ENCODE data around the gene TNFAIP2. TPM values are rescaled to one million over a fixed set of nuclear protein-coding genes. Genes with fewer than 3 reads are reported as not detected.

The TNFAIP2 gene
- total RNA-seq, 1 donor from 2014 or later, result 21.9 TPM

DNA sequence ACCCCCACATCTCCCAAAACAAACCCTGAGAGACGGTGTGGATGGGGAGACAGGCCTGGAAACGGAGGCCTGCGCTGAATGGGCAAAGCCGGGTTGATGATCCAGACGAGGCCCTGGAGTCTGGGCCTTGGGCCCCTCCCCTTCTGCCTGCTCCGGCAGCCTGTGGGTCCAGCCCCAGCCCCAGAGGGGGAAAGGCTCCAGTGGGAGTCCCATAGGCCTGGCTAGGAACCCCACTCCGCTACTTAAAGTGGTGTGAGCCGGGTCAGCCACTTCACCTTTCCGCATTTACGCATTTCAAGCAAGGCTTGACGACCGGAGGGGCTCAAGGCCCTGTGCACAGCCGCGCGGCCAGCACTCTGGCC, 695 bp upstream of the TNFAIP2 start:
- peak overlapping the region; percentile 51 to 69 (median 59) for H3K9ac ChIP-seq (ENCODE audit: low read depth in 1 of 3, low read length in 3 of 3)
- H3K27me3 ChIP-seq (ENCODE audit: control insufficient read depth in 3 of 3, insufficient read depth in 3 of 3, low read length in 3 of 3), result no peaks in the 10 kb centered on the region
- peak overlapping the region; percentile 88 for H3K27ac ChIP-seq (ENCODE audit: low read depth, low read length)
- peak overlapping the region; percentile 43 to 77 (median 46) for H3K4me3 ChIP-seq (ENCODE audit: low read length in 3 of 3)
- H3K4me1 ChIP-seq (ENCODE audit: control insufficient read depth in 3 of 3, insufficient read depth in 3 of 3, low read length in 3 of 3), result peaks cover 71 to 73% (median 72%) of the 10 kb centered on the region in 3 donors
- H3K36me3 ChIP-seq (ENCODE audit: control insufficient read depth in 3 of 3, insufficient read depth in 3 of 3, low read length in 3 of 3), result no peaks in the 10 kb centered on the region
- no peaks in the 10 kb centered on the region for H3K9me3 ChIP-seq (ENCODE audit: control insufficient read depth in 3 of 3, low read length in 3 of 3)

DNA sequence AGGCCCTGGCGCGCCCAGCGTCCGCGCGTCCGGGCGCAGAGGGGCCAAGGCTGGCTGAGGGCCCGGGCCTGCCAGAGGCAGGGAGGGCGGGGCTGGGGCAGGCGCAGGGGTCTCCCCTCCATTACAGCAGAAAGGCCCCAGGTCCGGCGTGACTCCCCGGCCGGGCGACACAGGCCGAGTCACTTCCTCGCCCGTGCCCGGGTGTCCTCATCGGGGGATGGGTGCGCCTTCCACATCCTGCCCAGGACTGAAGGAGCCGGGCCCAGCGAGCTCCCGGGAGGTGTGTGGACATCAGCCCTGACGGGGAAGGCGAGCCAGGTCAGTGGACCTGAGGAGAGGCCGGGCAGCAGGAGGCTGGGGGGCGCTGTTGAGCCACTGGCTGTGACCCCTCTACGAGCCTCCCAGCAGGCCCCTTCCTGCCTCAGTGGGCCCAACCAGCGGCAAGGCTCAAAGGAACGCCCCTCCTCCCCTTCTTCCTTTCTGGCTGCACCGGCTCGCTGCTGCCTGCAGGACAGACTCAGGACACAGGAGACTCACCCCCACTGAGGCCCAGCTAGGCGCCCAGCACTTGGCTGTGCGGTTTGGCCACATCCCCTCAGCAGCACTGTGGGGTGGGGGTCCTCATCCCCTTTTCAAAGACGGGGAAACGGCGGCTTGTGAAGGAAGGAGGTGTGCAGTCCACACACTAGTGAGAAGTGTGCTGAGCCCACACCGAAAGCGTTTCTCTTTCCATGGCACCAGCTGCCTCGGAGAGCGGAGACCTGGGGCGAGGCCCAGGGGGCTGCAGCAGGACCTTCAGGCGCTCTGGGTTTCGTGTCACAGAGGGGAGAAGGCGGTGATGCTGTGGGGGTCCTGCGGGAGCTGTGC, 606 bp downstream of the TNFAIP2 start:
- Histone ChIP-seq H3K36me3 (ENCODE audit: control insufficient read depth in 3 of 3, insufficient read depth in 3 of 3, low read length in 3 of 3) (peaks cover 3% of the 10 kb centered on the region in 3 donors), H3K9ac (ENCODE audit: low read depth in 1 of 3, low read length in 3 of 3) (peak overlapping the region; percentile 65 to 85 (median 76)), H3K27me3 (ENCODE audit: control insufficient read depth in 3 of 3, insufficient read depth in 3 of 3, low read length in 3 of 3) (no peaks in the 10 kb centered on the region), H3K4me1 (ENCODE audit: control insufficient read depth in 3 of 3, insufficient read depth in 3 of 3, low read length in 3 of 3) (peaks cover 74 to 75% (median 75%) of the 10 kb centered on the region in 3 donors), H3K27ac (ENCODE audit: low read depth, low read length) (peak overlapping the region; percentile 88), H3K4me3 (ENCODE audit: low read length in 3 of 3) (peak overlapping the region; percentile 55 to 77 (median 67)), H3K9me3 (ENCODE audit: control insufficient read depth in 3 of 3, low read length in 3 of 3) (no peaks in the 10 kb centered on the region)

DNA sequence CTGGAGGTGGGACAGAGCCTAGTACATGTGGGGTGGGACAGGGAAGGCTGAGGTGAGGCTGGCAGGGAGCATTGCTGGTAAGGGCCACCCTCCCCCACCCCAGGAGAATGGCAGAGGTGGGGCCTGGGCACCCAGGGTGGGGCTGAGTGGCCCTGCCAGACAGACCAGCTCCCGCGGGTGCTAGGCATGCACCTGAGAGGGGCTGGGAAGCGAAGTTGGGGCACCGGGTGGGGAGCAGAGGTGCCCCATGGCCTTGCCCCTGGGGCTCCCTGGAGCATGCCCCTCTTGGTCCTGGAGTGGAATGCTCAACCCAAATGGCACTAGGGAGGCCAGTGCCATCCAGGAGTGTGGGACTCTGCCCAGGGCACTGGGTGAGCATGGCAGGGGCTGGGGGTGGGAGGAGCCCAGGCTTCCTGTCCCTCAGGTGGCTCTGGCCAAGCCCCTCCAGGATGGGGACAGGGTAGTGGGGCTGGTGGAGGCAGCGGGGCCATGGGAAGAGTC, 1.3 kb downstream of the TNFAIP2 start:
- no peaks in the 10 kb centered on the region for H3K9me3 ChIP-seq (ENCODE audit: control insufficient read depth in 3 of 3, low read length in 3 of 3)
- H3K27ac ChIP-seq (ENCODE audit: low read depth, low read length), result peak overlapping the region; percentile 18
- peak overlapping the region; percentile 55 to 77 (median 67) for H3K4me3 ChIP-seq (ENCODE audit: low read length in 3 of 3)
- H3K4me1 ChIP-seq (ENCODE audit: control insufficient read depth in 3 of 3, insufficient read depth in 3 of 3, low read length in 3 of 3), result peaks cover 74 to 75% (median 74%) of the 10 kb centered on the region in 3 donors
- H3K9ac ChIP-seq (ENCODE audit: low read depth in 1 of 3, low read length in 3 of 3), result peak overlapping the region; percentile 20 to 85 (median 76)
- H3K27me3 ChIP-seq (ENCODE audit: control insufficient read depth in 3 of 3, insufficient read depth in 3 of 3, low read length in 3 of 3), result no peaks in the 10 kb centered on the region
- peaks cover 3 to 4% (median 4%) of the 10 kb centered on the region in 3 donors for H3K36me3 ChIP-seq (ENCODE audit: control insufficient read depth in 3 of 3, insufficient read depth in 3 of 3, low read length in 3 of 3)

DNA sequence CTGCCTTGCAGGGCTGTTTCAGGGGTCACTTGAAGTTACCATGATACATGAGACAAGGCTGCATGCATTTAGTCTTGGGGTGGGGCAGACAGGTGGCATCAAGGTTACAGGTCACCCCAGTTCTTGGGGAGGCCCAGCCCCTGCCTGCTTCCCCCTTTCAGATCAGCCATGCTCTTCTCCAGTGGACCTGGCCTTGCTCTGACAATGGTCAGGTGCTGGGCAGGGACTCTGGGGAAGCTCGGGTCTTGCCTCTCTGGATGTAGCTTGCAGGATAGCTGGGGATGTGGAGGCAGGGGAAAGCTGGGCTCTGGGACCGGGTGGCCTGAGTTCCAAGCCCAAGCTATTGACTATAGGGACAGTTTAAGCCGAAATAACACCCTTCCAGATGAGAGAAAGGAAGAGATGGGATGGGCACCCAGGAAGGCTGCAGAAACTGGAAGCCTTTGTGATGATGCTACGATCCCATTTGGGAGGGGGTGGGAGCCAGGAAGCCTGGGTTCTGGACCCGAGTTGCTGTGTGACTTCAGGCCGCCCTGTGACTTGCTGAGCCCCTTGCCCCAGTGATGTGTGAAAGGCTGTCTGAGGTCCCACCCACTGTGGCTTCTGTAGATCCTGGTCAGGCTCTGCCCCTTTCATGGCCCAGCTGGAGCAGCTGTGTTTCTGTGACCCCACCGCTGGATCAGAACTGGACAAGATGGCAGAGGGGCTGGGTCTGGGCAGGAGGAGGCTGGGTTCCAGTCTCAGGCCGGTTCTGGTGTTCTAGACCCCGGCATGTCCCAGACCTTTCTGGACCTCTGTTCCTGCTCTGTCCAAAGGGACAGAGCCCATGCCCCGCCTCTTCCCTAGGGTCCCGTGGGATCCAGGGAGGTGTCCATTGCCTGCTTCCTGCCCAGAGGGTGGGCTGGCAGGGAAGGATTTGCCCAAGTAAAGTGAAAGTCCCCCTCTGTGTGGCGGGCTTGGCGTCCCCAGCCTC, 2.1 kb downstream of the TNFAIP2 start:
- peaks cover 8 to 12% (median 9%) of the 10 kb centered on the region in 3 donors for H3K36me3 ChIP-seq (ENCODE audit: control insufficient read depth in 3 of 3, insufficient read depth in 3 of 3, low read length in 3 of 3)
- H3K9ac ChIP-seq (ENCODE audit: low read depth in 1 of 3, low read length in 3 of 3), result peak overlapping the region in 2 of 3 donors; percentile 14 to 85
- no peaks in the 10 kb centered on the region for H3K27me3 ChIP-seq (ENCODE audit: control insufficient read depth in 3 of 3, insufficient read depth in 3 of 3, low read length in 3 of 3)
- H3K4me1 ChIP-seq (ENCODE audit: control insufficient read depth in 3 of 3, insufficient read depth in 3 of 3, low read length in 3 of 3), result peaks cover 70 to 74% (median 74%) of the 10 kb centered on the region in 3 donors
- H3K4me3 ChIP-seq (ENCODE audit: low read length in 3 of 3), result peak overlapping the region; percentile 4 to 67 (median 22)
- no peaks in the 10 kb centered on the region for H3K9me3 ChIP-seq (ENCODE audit: control insufficient read depth in 3 of 3, low read length in 3 of 3)
- H3K27ac ChIP-seq (ENCODE audit: low read depth, low read length), result peak overlapping the region; percentile 18

DNA sequence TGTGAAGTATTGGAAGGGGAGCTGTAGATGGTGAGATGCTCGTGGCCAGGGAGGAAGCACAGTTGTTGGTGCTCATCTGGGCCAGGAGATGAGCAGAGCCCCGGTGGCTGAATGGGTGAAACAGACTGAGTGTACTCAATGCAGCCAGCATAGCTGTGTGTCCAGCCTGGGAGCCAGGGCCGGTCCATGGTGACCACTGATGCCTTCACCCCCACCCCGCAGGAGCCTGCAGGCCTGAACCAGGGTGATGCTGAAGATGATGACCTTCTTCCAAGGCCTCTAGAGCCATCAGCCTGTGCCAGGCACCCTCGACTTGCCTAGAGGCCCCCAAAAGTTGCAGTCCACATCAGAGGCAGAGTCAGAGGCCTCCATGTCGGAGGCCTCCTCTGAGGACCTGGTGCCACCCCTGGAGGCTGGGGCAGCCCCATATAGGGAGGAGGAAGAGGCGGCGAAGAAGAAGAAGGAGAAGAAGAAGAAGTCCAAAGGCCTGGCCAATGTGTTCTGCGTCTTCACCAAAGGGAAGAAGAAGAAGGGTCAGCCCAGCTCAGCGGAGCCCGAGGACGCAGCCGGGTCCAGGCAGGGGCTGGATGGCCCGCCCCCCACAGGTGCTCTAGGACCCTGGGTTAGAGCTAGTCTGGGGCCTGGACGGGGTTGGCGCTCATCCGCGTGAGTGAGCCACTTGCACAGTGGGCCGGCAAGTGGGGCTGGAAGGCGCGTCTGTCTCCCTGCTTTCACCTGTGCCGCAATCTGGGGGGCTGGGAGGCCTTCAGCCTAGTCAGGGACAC, 3.0 kb downstream of the TNFAIP2 start:
- Histone ChIP-seq H3K9me3 (ENCODE audit: control insufficient read depth in 3 of 3, low read length in 3 of 3) (no peaks in the 10 kb centered on the region), H3K27me3 (ENCODE audit: control insufficient read depth in 3 of 3, insufficient read depth in 3 of 3, low read length in 3 of 3) (no peaks in the 10 kb centered on the region), H3K4me1 (ENCODE audit: control insufficient read depth in 3 of 3, insufficient read depth in 3 of 3, low read length in 3 of 3) (peaks cover 65 to 71% (median 66%) of the 10 kb centered on the region in 3 donors), H3K4me3 (ENCODE audit: low read length in 3 of 3) (peak overlapping the region; percentile 65 to 67 (median 66)), H3K36me3 (ENCODE audit: control insufficient read depth in 3 of 3, insufficient read depth in 3 of 3, low read length in 3 of 3) (peaks cover 15 to 17% (median 16%) of the 10 kb centered on the region in 3 donors), H3K27ac (ENCODE audit: low read depth, low read length) (no peak overlapping the region), H3K9ac (ENCODE audit: low read depth in 1 of 3, low read length in 3 of 3) (peak overlapping the region in 2 of 3 donors; percentile 61 to 77)

DNA sequence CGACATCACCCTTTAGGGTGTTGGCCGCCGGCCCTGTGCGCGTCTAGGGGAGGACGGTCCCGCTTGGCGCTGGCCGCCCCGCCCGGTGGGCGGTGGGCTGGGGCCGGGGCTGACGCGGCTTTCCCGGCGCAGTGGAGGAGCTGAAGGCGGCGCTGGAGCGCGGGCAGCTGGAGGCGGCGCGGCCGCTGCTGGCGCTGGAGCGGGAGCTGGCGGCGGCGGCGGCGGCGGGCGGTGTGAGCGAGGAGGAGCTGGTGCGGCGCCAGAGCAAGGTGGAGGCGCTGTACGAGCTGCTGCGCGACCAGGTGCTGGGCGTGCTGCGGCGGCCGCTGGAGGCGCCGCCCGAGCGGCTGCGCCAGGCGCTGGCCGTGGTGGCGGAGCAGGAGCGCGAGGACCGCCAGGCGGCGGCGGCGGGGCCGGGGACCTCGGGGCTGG, 3.6 kb downstream of the TNFAIP2 start:
- peak overlapping the region in 2 of 3 donors; percentile 61 to 77 for H3K9ac ChIP-seq (ENCODE audit: low read depth in 1 of 3, low read length in 3 of 3)
- H3K36me3 ChIP-seq (ENCODE audit: control insufficient read depth in 3 of 3, insufficient read depth in 3 of 3, low read length in 3 of 3), result peaks cover 16 to 22% (median 20%) of the 10 kb centered on the region in 3 donors
- no peaks in the 10 kb centered on the region for H3K27me3 ChIP-seq (ENCODE audit: control insufficient read depth in 3 of 3, insufficient read depth in 3 of 3, low read length in 3 of 3)
- peaks cover 59 to 66% (median 63%) of the 10 kb centered on the region in 3 donors for H3K4me1 ChIP-seq (ENCODE audit: control insufficient read depth in 3 of 3, insufficient read depth in 3 of 3, low read length in 3 of 3)
- H3K9me3 ChIP-seq (ENCODE audit: control insufficient read depth in 3 of 3, low read length in 3 of 3), result no peaks in the 10 kb centered on the region
- H3K27ac ChIP-seq (ENCODE audit: low read depth, low read length), result no peak overlapping the region
- peak overlapping the region in 2 of 3 donors; percentile 65 to 66 for H3K4me3 ChIP-seq (ENCODE audit: low read length in 3 of 3)

DNA sequence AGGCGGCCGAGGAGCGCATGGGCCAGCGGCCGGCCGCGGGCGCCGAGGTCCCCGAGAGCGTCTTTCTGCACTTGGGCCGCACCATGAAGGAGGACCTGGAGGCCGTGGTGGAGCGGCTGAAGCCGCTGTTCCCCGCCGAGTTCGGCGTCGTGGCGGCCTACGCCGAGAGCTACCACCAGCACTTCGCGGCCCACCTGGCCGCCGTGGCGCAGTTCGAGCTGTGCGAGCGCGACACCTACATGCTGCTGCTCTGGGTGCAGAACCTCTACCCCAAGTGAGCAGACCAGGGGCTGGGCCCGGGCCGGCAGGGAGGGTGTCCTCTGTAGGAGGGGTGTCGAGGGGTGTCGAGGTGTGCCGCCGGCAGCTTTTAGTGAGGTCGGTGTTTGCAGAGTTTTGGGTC, 4.1 kb downstream of the TNFAIP2 start:
- Histone ChIP-seq H3K4me3 (ENCODE audit: low read length in 3 of 3) (peak overlapping the region in 1 of 3 donors; percentile 35), H3K27ac (ENCODE audit: low read depth, low read length) (no peak overlapping the region), H3K27me3 (ENCODE audit: control insufficient read depth in 3 of 3, insufficient read depth in 3 of 3, low read length in 3 of 3) (no peaks in the 10 kb centered on the region), H3K9me3 (ENCODE audit: control insufficient read depth in 3 of 3, low read length in 3 of 3) (no peaks in the 10 kb centered on the region), H3K4me1 (ENCODE audit: control insufficient read depth in 3 of 3, insufficient read depth in 3 of 3, low read length in 3 of 3) (peaks cover 55 to 62% (median 61%) of the 10 kb centered on the region in 3 donors), H3K9ac (ENCODE audit: low read depth in 1 of 3, low read length in 3 of 3) (peak overlapping the region in 1 of 3 donors; percentile 66), H3K36me3 (ENCODE audit: control insufficient read depth in 3 of 3, insufficient read depth in 3 of 3, low read length in 3 of 3) (peaks cover 16 to 24% (median 22%) of the 10 kb centered on the region in 3 donors)

DNA sequence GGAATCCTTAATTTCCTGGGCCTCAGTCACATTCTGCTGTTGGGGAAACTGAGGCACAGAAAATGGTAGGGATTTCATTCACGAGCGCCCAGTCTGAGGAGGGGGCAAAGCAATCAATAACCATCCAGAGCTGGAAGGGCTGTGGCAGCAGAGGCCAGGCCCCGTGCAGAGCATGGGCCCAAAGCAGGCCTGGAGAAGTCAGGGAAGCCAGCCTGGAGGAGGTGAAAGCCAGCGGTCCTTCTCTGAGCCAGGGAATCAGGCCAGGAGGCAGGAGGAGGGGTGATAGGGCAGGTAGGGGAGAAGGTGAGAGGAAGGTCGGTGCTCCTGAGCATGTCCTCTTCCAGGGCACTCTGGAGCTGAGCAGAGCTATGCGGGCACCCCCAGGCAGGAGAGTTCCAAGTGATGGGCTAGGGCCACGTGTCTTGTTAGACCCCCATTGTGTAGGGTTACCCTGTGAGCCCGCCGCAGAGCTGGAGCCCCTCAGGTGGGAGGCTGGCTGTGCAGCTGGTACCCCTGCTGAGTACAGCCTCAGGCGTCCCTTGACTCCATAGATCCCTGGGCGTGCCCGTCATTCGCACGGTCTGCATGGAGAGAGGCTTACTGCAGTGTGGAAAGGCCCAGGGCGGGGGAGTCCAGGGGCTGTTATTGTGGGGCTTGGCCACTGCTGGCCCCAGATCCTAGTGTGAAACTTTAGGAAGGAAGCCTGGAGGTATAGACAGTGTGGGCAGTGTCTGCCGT, 4.8 kb downstream of the TNFAIP2 start:
- Histone ChIP-seq H3K4me1 (ENCODE audit: control insufficient read depth in 3 of 3, insufficient read depth in 3 of 3, low read length in 3 of 3) (peaks cover 48 to 57% (median 55%) of the 10 kb centered on the region in 3 donors), H3K4me3 (ENCODE audit: low read length in 3 of 3) (no peak overlapping the region)

More for the DNA sequence above, 4.8 kb downstream of the TNFAIP2 start:
- no peak overlapping the region for H3K27ac ChIP-seq (ENCODE audit: low read depth, low read length)
- peaks cover 23 to 31% (median 27%) of the 10 kb centered on the region in 3 donors for H3K36me3 ChIP-seq (ENCODE audit: control insufficient read depth in 3 of 3, insufficient read depth in 3 of 3, low read length in 3 of 3)
- peak overlapping the region in 1 of 3 donors; percentile 25 for H3K9ac ChIP-seq (ENCODE audit: low read depth in 1 of 3, low read length in 3 of 3)
- H3K27me3 ChIP-seq (ENCODE audit: control insufficient read depth in 3 of 3, insufficient read depth in 3 of 3, low read length in 3 of 3), result no peaks in the 10 kb centered on the region
- H3K9me3 ChIP-seq (ENCODE audit: control insufficient read depth in 3 of 3, low read length in 3 of 3), result no peaks in the 10 kb centered on the region
